ACHN (cell line): Measurements from ENCODE around the gene IQCK.

Source experiments
- DNase-seq: peaks from one replicate; pipeline ENCODE4 v3.0.0-alpha.2; 2015
- in situ Hi-C: cut with HindIII; loops from 2 replicates; pipeline ENCODE4 v1.10.0; 2017; ENCODE audit warnings: low sequenced_read_pairs, low pct_ligation_motif_present, low pct_unique_long_range_greater_than_20kb

IQCK gene

DNA sequence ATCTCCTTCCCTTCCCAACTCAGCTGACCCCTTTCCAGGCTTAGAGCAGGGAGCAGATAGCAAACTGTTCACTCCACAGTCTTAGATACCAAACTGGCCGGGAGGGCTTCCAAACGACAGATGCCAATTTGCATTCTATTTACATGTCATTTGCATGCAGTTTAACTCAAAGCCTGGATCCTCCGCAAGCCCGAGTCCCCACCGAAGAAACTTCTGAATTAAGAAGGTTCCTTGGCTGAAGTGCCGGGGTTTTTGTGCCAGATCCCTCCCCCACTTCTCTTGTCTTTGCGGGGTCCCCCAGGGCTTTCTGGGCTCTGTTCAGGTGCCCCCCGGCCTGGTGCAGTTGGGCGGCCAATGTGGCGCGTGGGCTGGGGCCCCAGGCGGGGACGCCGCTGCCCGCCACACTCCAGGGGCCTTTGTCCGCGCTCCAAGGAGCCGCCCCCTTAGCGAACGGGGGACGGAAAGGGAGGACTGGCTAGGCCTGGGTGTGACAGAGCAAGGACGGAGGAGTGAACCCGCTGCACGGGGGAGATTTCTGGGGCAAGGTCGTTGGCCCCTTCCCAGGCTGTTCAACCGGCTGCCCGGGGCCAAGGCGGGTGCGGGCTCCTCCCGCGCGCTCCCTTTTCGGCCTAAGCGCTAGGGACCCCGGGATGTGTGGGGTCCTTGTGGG lies 165.4 kb downstream of the IQCK start:
- DNase-seq, result peak; percentile 28
- in situ Hi-C loops, result loop anchor here (25.0 kb wide), 1 partner anchor 271 kb away; no protein-coding TSS in a partner anchor

DNA sequence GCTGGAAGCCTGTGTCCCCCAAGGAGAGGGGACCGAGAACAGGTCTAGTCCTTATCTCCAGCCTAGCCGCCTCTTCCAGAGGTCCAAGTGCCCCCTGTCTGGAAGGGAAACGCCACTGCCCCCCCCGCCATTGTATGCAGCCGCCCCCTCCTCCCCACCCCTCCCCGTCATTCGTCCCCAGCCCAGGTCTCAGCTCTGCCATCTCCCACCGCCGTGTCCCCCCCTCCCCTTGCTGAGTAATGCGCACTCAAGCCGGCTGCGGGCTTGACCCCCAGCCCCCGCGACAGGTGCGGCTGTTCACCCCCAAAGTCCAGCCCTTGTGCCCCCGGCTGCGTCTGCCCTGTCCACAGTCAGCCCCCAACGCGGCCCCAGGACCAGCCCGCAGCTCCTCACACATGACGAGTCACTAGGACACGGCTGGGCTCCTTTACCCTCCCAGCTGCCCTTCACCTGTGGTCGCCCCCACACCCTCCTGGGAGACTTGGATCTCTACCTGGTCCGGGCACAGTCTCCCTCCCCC lies 166.0 kb downstream of the IQCK start:
- DNase-seq, result no peak
- in situ Hi-C loops, result loop anchor here (25.0 kb wide), 1 partner anchor 272 kb away; no protein-coding TSS in a partner anchor

DNA sequence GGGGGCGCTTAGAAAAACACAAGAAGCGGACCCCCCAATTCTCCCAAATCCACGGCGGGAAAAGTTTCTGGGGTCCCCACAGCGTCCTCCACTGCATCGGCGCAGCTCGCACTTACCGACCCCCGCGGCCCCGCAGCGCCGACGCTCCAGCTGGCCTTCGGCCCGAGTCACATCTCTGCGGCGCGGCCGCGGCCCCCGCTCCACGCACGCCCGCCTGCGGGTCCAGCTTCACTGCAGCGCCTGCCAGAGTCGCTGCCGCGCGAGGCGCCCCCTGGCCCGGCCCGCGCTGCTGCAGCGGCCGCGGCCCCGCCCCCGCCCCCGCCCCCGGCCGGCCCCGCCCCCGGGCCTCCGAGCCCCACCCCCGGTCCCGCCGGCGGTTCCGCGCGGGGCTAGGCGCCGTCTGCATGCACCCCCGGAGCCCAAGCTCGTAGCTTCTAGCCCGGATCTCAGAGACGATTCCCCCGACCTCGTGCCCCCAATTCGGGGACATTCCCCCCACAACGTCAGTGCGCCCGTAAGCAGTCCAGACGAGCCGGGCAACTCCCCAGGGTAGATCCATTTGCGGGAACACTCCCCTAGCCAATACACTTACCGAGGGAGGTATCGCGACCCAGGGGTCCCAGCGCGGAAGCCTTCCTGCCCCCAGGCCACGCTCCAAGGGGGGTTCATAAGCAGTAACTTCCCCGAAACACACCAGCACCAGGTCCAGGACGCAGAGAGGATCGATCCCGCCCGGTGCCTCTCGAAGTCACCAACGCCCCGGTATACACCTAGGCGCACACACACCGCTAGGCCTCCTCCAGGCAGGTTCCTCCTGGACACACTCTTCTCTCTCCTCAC lies 166.8 kb downstream of the IQCK start, which contains the start of gene GPRC5B:
GPRC5B (minus strand) TSS at position 238 of the 840 bp plus-strand sequence. CDS start 12,003 bp downstream, outside the sequence.
- peak; percentile 67 for DNase-seq
- in situ Hi-C loops, result loop anchor here (25.0 kb wide), 1 partner anchor 273 kb away; no protein-coding TSS in a partner anchor

DNA sequence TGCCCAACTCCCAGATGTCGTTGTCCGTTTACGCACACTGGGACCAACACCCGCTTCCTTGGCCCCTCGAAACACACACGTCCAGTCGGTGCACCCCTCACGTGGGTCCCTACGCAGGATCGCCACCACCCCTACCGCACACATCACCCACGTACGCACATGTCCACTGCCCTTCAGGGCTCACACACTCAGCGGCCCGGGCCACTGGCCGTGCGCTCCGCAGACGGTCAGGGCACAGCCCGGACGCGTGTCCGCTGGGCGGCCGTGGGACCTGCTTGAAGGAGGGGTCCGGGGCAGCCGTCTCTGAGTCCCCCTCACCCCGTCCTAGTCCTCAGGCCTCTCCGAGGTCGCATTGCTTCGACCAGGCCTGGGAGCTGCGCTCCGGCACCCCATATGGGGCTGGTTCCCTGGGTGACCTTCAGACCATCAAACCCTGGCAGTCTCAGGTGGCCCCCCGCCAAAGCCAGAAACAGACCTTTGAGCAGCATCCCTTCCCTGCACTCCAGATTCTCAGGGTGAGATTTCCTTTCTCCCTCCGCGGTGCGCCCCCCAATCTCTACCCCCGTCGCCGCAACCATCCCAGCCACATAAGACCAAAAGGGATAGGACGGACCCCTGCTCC lies 167.5 kb downstream of the IQCK start:
- in situ Hi-C loops, result loop anchor here (25.0 kb wide), 1 partner anchor 273 kb away; no protein-coding TSS in a partner anchor
- no peak for DNase-seq

DNA sequence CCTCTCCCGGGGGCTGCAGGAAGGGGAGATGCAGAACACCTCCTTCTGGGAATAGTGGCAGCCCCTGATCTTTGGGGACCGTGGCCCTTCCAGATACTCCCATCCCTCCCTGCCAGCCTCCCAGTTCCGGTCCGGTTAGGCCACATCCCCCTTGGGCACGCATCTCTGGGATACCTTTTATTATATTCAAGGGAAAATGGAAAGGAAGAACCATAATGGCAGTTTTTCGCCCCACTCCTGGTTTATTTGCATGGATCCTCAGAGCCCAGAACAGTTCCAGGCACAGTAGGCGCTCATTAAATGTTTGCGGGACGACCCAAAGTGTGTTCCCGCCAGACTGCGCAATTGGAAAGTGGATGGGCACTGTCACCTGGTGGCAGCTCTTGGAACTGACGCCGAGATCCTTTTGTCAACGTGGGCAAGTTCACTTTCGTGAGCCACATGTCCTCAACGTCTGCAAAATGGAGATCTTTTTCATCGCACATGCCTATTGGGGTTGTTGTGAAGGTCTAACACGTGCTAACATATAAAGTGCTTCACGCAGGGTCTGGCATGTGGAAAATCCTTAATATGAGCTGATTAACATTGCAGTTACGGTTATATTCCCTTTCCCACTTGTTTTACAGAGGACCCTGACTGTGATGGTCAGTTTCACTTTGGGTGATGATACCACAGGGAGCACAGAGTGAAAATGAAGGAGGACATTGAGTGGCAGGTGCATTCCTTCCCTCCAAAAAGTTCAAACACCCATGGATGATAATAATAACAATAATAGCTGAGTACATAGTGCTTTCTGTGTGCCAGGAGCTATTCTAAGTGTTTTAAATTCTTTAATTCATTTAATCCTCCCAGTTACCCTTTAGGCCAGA lies 168.2 kb downstream of the IQCK start:
- in situ Hi-C loops, result loop anchor here (25.0 kb wide), 1 partner anchor 274 kb away; no protein-coding TSS in a partner anchor

DNA sequence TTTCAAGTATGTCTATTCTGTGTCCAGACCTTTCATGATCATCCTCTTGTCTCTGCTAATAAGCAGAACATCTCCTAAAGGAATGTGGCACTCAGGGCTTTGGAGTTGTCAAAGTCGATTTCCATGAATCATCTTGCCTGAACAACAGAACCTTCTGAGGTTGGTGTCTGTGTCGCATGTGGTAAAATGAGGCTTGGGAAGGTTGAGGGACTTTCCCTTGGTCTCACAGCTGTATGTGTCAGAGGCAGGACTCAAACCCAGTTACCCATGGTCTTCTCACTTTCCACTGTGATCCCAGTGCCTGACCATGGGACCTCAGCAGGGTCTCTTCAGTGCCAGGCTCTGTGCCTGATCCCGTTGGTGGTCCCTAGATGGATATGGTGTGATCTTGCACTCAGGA lies 170.8 kb downstream of the IQCK start:
- no peak for DNase-seq
- in situ Hi-C loops, result loop anchor here (25.0 kb wide), 1 partner anchor 277 kb away; no protein-coding TSS in a partner anchor

More for the DNA sequence above, 168.2 kb downstream of the IQCK start:
- DNase-seq, result peak; percentile 82

DNA sequence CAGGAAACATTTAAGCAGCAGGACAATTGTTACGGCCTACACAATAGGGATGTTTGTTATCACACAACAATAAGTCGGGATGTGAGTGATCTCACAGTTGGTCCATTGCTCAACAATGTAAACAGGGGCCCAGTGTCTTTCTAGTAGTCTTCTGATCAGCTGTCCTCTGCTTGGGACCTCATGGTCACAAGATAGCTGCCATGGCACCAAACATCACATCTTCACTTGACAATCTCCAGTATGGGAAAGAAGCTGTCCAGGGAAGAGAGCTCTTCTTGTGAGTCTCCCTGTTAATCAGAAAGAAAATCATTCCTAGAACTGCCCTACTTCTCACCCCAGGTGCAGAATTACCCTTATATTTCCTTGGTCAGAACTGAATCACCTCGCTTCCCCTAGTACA lies 172.8 kb downstream of the IQCK start:
- DNase-seq, result no peak
- in situ Hi-C loops, result loop anchor here (25.0 kb wide), 1 partner anchor 279 kb away; no protein-coding TSS in a partner anchor

DNA sequence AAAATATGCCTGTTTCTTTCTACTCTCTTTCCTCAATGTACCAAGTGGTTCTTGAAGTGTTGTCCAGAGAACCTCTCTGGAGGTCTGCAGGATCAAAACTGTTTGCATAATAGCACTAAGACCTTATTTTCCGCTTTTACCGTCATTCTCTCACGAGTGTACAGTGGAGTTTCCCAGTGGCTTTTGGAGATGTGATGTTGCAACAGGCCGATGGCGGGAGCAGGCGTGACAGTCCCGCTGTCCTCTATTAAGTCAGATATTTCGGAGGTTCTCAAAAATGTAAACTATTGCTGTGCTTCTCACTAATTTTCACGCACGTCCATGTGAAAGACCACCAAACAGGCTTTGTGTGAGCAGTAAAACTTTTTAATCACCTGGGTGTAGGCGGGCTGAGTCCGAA lies 174.8 kb downstream of the IQCK start:
- DNase-seq, result no peak
- in situ Hi-C loops, result loop anchor here (25.0 kb wide), 1 partner anchor 281 kb away; no protein-coding TSS in a partner anchor

DNA sequence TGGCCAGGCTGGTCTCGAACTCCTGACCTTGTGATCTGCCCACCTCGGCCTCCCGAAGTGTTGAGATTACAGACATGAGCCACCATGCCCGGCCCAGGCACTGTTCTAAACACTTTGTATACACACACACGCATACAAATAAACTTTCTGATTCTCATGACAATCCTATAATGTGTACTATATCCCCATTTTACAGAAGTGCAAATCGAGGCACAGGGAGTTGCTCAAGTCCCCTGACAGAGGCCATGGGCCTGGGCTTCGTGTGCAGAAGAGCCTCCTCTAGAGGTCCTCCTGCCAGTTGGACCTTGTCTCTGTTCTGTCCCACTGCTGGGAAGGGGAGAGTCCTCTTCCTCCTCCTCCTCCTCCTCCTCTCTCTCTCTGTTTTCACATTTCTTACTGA lies 176.5 kb downstream of the IQCK start:
- in situ Hi-C loops, result loop anchor here (25.0 kb wide), 1 partner anchor 282 kb away; no protein-coding TSS in a partner anchor
- no peak for DNase-seq

DNA sequence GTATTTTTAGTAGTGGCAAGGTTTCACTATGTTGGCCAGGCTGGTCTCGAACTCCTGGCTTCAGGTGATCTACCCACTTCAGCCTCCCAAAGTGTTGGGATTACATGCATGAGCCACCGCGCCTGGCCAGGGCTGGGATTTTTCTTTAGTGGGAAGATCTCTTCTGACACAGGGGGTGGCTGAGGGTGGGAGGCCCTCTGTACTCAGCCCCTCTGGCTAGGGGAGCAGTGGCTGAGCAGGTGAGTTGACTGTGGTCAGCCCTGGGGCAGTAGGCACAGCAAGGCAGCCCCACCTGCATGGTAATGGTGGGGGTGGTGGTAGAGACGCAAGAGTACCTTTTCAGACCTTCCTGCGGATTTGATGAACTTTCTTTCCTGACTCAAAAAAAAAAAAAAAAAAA lies 178.9 kb downstream of the IQCK start:
- in situ Hi-C loops, result loop anchor here (25.0 kb wide), 1 partner anchor 285 kb away; no protein-coding TSS in a partner anchor
- DNase-seq, result no peak

DNA sequence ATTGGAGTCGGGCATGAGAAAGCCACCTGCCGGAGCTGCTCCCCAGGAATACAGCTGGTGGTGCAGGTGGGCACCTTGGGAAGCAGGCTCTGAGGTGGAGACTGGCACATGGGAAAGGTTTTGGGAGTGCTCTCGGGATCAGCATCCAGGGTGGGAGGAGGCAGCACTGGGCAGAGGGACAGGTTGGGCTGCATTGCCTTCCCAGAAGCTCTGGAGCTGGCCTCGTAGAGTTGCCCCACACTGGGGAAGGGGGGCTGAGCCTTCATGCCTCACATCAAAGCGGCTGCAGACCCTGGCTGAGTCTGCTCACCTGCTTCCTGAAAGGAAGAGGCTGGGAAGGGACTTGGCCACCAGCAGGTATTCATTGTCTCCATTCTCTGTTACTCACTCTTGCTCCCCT lies 180.1 kb downstream of the IQCK start:
- DNase-seq, result no peak
- in situ Hi-C loops, result loop anchor here (25.0 kb wide), 1 partner anchor 286 kb away; no protein-coding TSS in a partner anchor

DNA sequence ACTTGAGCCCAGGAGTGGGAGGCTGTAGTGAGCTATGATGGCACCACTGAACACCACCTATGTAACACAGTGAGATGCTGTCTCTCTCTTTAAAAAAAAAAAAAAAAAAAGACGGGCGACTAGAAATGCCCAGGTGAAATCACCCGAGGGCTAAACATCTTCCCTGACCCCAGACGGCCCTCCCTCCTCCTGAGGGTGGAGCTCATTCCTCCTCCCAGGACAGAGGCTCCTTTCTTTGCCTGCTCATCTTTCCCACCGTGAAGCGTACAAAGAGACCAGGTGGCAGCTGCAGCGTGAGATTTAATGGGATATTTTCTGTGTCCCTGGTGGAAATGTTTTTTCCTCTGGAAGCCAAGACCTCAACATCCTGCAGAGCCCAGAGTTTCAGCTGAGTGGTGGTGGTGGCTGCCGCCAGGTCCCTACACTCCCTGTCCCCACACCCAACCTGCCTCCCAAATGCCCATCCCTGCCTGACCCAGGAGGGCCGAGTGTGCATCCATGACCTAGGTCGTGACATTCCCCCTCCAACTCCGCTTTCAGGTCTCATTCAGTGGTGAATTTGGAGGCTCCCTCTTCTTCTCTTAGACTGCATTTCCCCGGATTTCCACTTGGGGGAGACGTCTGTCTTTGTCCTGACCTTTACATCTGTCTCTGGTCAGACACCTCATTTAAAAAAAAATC lies 181.0 kb downstream of the IQCK start:
- in situ Hi-C loops, result loop anchor here (25.0 kb wide), 1 partner anchor 287 kb away; no protein-coding TSS in a partner anchor
- peak; percentile 68 for DNase-seq

DNA sequence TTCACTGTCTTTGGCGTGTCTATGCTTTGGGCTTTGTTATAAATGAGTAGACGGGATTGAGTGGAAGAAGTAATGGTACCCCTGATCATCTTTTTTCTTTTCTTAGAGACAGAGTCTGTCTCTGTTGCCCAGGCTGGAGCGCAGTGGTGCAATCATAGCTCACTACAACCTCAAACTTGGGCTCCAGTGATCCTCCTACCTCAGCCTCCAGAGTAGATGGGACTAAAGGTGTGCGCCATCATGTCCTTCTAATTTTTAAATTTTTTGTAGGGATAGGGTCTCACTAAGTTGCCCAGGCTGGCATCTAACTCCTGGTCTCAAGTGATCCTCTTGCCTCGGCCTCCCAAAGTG lies 181.5 kb downstream of the IQCK start:
- in situ Hi-C loops, result loop anchor here (25.0 kb wide), 1 partner anchor 287 kb away; no protein-coding TSS in a partner anchor
- no peak for DNase-seq

DNA sequence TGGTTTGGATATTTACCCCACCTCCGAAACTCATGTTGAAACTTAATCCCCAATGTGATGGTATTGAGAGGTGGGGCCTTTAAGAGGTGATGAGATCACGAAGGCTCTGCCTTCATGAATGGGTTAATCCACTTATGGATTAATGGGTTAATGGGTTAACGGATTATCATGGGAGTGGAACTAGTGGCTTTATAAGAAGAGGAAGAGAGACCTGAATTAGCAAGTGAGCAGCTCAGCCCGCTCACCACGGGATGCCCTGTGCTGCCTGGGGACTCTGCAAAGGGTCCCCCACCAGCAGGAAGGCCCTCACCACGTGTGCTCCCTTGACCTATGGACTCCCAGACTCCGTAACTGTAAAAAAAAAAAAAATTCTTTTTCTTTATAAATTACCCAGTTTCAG lies 183.1 kb downstream of the IQCK start:
- DNase-seq, result no peak
- in situ Hi-C loops, result no loop called here

DNA sequence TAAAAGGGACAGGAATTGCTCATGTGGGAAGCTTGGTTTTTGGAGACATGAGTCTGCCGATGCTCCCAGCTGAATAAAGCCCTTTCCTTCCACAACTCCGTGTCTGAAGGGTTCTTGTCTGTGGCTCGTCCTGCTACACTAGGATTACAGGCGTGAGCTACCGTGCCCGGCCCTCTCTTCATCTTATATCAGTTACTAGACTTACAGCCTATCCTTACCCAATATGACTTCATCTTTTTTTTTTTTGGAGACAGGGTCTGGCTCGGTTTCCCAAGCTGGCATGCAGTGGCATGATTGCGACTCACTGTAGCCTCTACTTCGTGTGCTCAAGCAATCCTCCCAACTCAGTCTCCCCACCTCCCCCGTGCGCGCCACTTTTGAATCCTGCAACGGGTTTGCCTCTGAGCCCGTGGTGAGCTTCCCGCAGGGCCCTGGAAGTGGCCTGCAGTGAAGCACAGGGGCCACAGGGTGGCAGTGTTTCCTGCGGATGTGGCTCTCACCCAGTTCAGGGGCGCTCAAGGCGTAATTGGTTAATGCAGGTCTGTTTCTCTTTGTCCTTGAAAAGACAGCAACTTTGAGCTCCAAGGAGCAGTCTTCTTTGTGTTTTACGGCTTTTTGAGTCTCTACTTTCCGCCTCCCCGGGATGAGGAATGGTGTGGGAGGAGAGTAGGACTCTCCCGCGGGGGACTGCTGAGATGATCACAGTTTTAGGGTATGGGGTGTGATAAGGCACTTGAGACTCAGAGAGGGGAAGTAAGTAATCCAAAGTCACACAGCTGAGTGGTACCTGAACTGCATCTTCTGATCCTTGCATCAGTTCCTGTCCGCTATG lies 189.3 kb downstream of the IQCK start:
- in situ Hi-C loops, result no loop called here
- peak; percentile 74 for DNase-seq
